H9 (cell line): ENCODE measurements around the gene LLCFC1. TPM values are rescaled to one million over a fixed set of nuclear protein-coding genes. Genes with fewer than 3 reads are reported as not detected.
A peak's percentile ranks its signal among the peaks of the same experiment; 100 is the strongest.

ENCODE experiments used
- DNase-seq: peaks from one replicate; pipeline ENCODE4 v3.0.0-alpha.2; 2017
- H2AFZ ChIP-seq: one replicate; pipeline ENCODE4 v1.6.1; 2013; ENCODE audit warnings: mild to moderate bottlenecking, low read length, control low read depth, moderate library complexity
- H2AK5ac ChIP-seq: 2 replicates; pipeline ENCODE4 v1.6.1; 2013; ENCODE audit warnings: low read length, control low read depth, mixed read lengths; ENCODE audit not compliant: insufficient read length
- H2BK120ac ChIP-seq: one replicate; pipeline ENCODE4 v1.6.1; 2013; ENCODE audit warnings: low read depth, mild to moderate bottlenecking, low read length, control low read depth, inconsistent platforms; ENCODE audit not compliant: poor library complexity, severe bottlenecking
- H2BK12ac ChIP-seq: 2 replicates; pipeline ENCODE4 v1.6.1; 2013; ENCODE audit warnings: low read length, control low read depth, mixed read lengths, low read depth; ENCODE audit not compliant: insufficient read length
- H2BK15ac ChIP-seq: 2 replicates; pipeline ENCODE4 v1.6.1; 2013; ENCODE audit warnings: low read depth, low read length, control low read depth
- H2BK20ac ChIP-seq: one replicate; pipeline ENCODE4 v1.6.1; 2013; ENCODE audit warnings: low read depth, mild to moderate bottlenecking, low read length, control low read depth, inconsistent platforms; ENCODE audit not compliant: poor library complexity, severe bottlenecking
- H2BK5ac ChIP-seq: 2 replicates; pipeline ENCODE4 v1.6.1; 2013; ENCODE audit warnings: low read length, control low read depth, mixed read lengths; ENCODE audit not compliant: insufficient read length
- H3K14ac ChIP-seq: 2 replicates; pipeline ENCODE4 v1.6.1; 2013; ENCODE audit warnings: low read length, control low read depth; ENCODE audit not compliant: insufficient read depth
- H3K18ac ChIP-seq: 2 replicates; pipeline ENCODE4 v1.6.1; 2013; ENCODE audit warnings: low read depth, mild to moderate bottlenecking, mixed read lengths, low read length, control low read depth; ENCODE audit not compliant: insufficient read length
- H3K23ac ChIP-seq: 2 replicates; pipeline ENCODE4 v1.6.1; 2013; ENCODE audit warnings: low read length, control low read depth, mixed read lengths, low read depth; ENCODE audit not compliant: insufficient read length
- H3K23me2 ChIP-seq: 2 replicates; pipeline ENCODE4 v1.6.1; 2013; ENCODE audit warnings: low read depth, mild to moderate bottlenecking, mixed read lengths, low read length, control low read depth; ENCODE audit not compliant: insufficient read length, poor library complexity, severe bottlenecking
- H3K27ac ChIP-seq: 2 replicates; pipeline ENCODE4 v1.5.1; 2013; ENCODE audit warnings: low read length, control low read depth, mixed read lengths, low read depth; ENCODE audit not compliant: insufficient read length
- H3K27me3 ChIP-seq: 2 replicates; pipeline ENCODE4 v1.6.1; 2013; ENCODE audit warnings: low read length, control low read depth, inconsistent platforms; ENCODE audit not compliant: insufficient read depth
- H3K4ac ChIP-seq: 2 replicates; pipeline ENCODE4 v1.6.1; 2013; ENCODE audit warnings: low read depth, mild to moderate bottlenecking, control low read depth, inconsistent platforms, low read length, moderate library complexity
- H3K4me1 ChIP-seq: 2 replicates; pipeline ENCODE4 v1.6.1; 2013; ENCODE audit warnings: low read length, control low read depth, inconsistent platforms; ENCODE audit not compliant: insufficient read depth
- H3K4me2 ChIP-seq: 2 replicates; pipeline ENCODE4 v1.6.1; 2013; ENCODE audit warnings: low read length, control low read depth, mixed read lengths; ENCODE audit not compliant: insufficient read length, insufficient read depth
- H3K56ac ChIP-seq: 2 replicates; pipeline ENCODE4 v1.6.1; 2013; ENCODE audit warnings: low read depth, mild to moderate bottlenecking, mixed read lengths, low read length, control low read depth; ENCODE audit not compliant: insufficient read length
- H3K79me1 ChIP-seq: 2 replicates; pipeline ENCODE4 v1.6.1; 2013; ENCODE audit warnings: low read depth, mild to moderate bottlenecking, moderate library complexity, low read length, control low read depth, inconsistent platforms; ENCODE audit not compliant: insufficient read depth, poor library complexity, severe bottlenecking
- H3K79me2 ChIP-seq: 2 replicates; pipeline ENCODE4 v1.6.1; 2013; ENCODE audit warnings: low read length, control low read depth, inconsistent platforms; ENCODE audit not compliant: insufficient read depth
- H3K9ac ChIP-seq: 2 replicates; pipeline ENCODE4 v1.6.1; 2013; ENCODE audit warnings: low read length, control low read depth, mixed read lengths; ENCODE audit not compliant: insufficient read length; ENCODE audit errors: extremely low read depth
- H3K9me3 ChIP-seq: one replicate; pipeline ENCODE4 v1.6.1; 2013; ENCODE audit warnings: low read depth, low read length, inconsistent platforms; ENCODE audit not compliant: control insufficient read depth
- H3T11ph ChIP-seq: one replicate; pipeline ENCODE4 v1.6.1; 2013; ENCODE audit warnings: mild to moderate bottlenecking, low read length, control low read depth, inconsistent platforms
- H4K20me1 ChIP-seq: one replicate; pipeline ENCODE4 v1.6.1; 2013; ENCODE audit not compliant: control insufficient read depth, insufficient read length, insufficient read depth
- H4K5ac ChIP-seq: 2 replicates; pipeline ENCODE4 v1.6.1; 2013; ENCODE audit warnings: low read depth, mild to moderate bottlenecking, mixed read lengths, low read length, control low read depth; ENCODE audit not compliant: insufficient read length
- H4K8ac ChIP-seq: replicated peaks from 2 replicates; pipeline ENCODE4 v1.6.1; 2013; ENCODE audit warnings: low read length, control low read depth, mixed read lengths, low read depth; ENCODE audit not compliant: insufficient read length
- H4K91ac ChIP-seq: 2 replicates; pipeline ENCODE4 v1.6.1; 2013; ENCODE audit warnings: low read depth, mild to moderate bottlenecking, moderate library complexity, mixed read lengths, low read length, control low read depth; ENCODE audit not compliant: insufficient read length
- H3K27ac Mint-ChIP-seq, 3 experiments: 2 replicates in 2 of 3; 3 replicates in 1 of 3; pipeline ENCODE4 v1.8.0; 2020 to 2021; ENCODE audit warnings: mixed read lengths in 3 of 3, mild to moderate bottlenecking in 1 of 3, moderate library complexity in 1 of 3
- H3K27me3 Mint-ChIP-seq: 2 replicates; pipeline ENCODE4 v1.8.0; 2021; ENCODE audit warnings: low read depth, mild to moderate bottlenecking, moderate library complexity, mixed read lengths
- H3K36me3 Mint-ChIP-seq, 3 experiments: 2 replicates in 2 of 3; 3 replicates in 1 of 3; pipeline ENCODE4 v1.8.0; 2020 to 2021; ENCODE audit warnings: low read depth in 3 of 3, mixed read lengths in 3 of 3; ENCODE audit not compliant: insufficient read depth in 1 of 3
- H3K4me1 Mint-ChIP-seq, 2 experiments: 2 replicates each; pipeline ENCODE4 v1.8.0; 2020; ENCODE audit warnings: mixed read lengths in 2 of 2
- H3K4me3 Mint-ChIP-seq, 2 experiments: 2 replicates in 1 of 2; 3 replicates in 1 of 2; pipeline ENCODE4 v1.8.0; 2020 to 2021; ENCODE audit warnings: mild to moderate bottlenecking in 2 of 2, mixed read lengths in 2 of 2, moderate library complexity in 1 of 2
- H3K9me3 Mint-ChIP-seq, 2 experiments: 2 replicates in 1 of 2; 3 replicates in 1 of 2; pipeline ENCODE4 v1.8.0; 2020; ENCODE audit warnings: mild to moderate bottlenecking in 2 of 2, mixed read lengths in 2 of 2, moderate library complexity in 1 of 2
- CTCF ChIP-seq: fragments of 200-600 bp; sonication (generic); conservative IDR thresholded peaks from 3 replicates; pipeline ENCODE4 v1.8.0; 2021; ENCODE audit warnings: antibody characterized with exemption, mild to moderate bottlenecking
- WGBS: extraction: QIAGEN DNeasy Blood & Tissue Kit; methylation state at CpG from one replicate; pipeline ENCODE4 v1.1.7; 2013; ENCODE audit warnings: missing lambda C conversion rate, low lambda C conversion rate, mixed read lengths; ENCODE audit not compliant: insufficient read length; ENCODE audit errors: extremely low coverage; 5-methylcytosine and 5-hydroxymethylcytosine counted together
- total RNA-seq: library from RNA; stranded (reverse); gene quantifications from 2 replicates; pipeline ENCODE4 v1.2.1, GENCODE V29; 2021

Gene LLCFC1
- total RNA-seq, 1 experiment from 2014 or later, result not detected

GRCh38 chr7:142925413-142925812 is 13.9 kb upstream of the LLCFC1 start:
- H3K27me3 Mint-ChIP-seq, result peaks cover 51% of the 10 kb centered on the region

More at GRCh38 chr7:142925413-142925812, 13.9 kb upstream of the LLCFC1 start:
- H3K27ac Mint-ChIP-seq, result no peak overlapping the region
- Histone ChIP-seq H4K8ac (no peak overlapping the region), H3K27ac (no peak overlapping the region), H3K27me3 (no peaks in the 10 kb centered on the region), H3K18ac (no peak overlapping the region), H2BK20ac (no peak overlapping the region), H3K9me3 (no peaks in the 10 kb centered on the region), H4K91ac (no peak overlapping the region), H3K23ac (no peak overlapping the region), H3K56ac (no peak overlapping the region), H2BK120ac (no peak overlapping the region), H3K79me1 (no peaks in the 10 kb centered on the region), H2AFZ (no peak overlapping the region), H2BK5ac (no peak overlapping the region), H3K9ac (no peak overlapping the region), H2AK5ac (no peak overlapping the region), H3K4me2 (no peak overlapping the region), H3K14ac (no peak overlapping the region), H2BK12ac (no peak overlapping the region), H4K20me1 (no peaks in the 10 kb centered on the region), H3K79me2 (no peaks in the 10 kb centered on the region), H2BK15ac (no peak overlapping the region), H3K4me1 (no peaks in the 10 kb centered on the region), H3K23me2 (no peaks in the 10 kb centered on the region), H3K4ac (no peak overlapping the region), H4K5ac (no peak overlapping the region), H3T11ph (no peak overlapping the region)
- no peaks in the 10 kb centered on the region; a peak in 1 of 7 replicates for H3K36me3 Mint-ChIP-seq
- H3K4me1 Mint-ChIP-seq, result no peaks in the 10 kb centered on the region
- H3K4me3 Mint-ChIP-seq, result no peak overlapping the region
- no CpG with 5 or more reads among the region's 12 CpGs for WGBS
- peak; percentile 73 for DNase-seq
- peak; percentile 74 for TF ChIP-seq CTCF
- peaks cover 0 to under 1% of the 10 kb centered on the region in 2 experiments; a peak in 1 of 5 replicates for H3K9me3 Mint-ChIP-seq
